ACHN (cell line): ENCODE measurements around the gene MAPK10.

Experiments used
- DNase-seq: peaks from one replicate; pipeline ENCODE4 v3.0.0-alpha.2; 2015
- in situ Hi-C: cut with HindIII; loops from 2 replicates; pipeline ENCODE4 v1.10.0; 2017; ENCODE audit warnings: low sequenced_read_pairs, low pct_ligation_motif_present, low pct_unique_long_range_greater_than_20kb

MAPK10 gene

GRCh38 chr4:86151196-86151595 lies 208.7 kb downstream of the MAPK10 start:
- no peak for DNase-seq
- in situ Hi-C loops, result no loop called here

DNA sequence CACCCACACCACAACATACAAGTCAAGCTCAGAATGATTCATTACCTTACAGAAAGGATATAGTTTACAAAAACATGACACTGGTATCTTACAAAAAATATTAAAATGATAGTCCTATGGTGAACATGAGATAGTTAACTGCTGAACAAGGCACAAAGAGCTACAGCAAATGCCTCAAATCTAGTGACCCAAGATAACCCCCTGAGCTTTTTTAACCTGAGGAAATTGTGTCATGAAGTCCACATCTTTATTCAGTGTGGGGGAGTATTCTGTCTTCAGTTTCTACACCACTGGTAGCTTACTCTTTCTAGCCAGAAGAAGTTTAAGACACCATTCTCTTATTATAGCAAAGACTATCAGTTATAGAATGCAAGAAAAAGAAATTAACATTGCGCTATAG lies 218.7 kb downstream of the MAPK10 start:
- no peak for DNase-seq
- in situ Hi-C loops, result no loop called here

DNA sequence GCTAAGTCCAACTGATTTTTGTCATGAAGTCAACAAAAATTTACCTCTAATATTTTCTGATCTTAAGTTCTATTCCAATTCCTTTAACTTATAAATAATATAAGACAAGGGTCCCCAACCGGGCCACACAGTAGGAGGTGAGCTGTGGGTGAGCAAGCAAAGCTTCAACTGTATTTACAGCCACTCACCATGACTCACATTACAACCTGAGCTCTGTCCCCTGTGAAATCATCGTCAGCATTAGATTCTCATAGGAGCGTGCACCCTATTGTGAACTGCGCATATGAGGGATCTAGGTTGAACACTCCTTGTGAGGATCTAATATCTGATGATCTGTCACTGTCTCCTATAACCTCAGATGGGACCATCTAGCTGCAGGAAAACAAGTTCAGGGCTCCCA lies 227.4 kb downstream of the MAPK10 start:
- DNase-seq, result no peak
- in situ Hi-C loops, result no loop called here

DNA sequence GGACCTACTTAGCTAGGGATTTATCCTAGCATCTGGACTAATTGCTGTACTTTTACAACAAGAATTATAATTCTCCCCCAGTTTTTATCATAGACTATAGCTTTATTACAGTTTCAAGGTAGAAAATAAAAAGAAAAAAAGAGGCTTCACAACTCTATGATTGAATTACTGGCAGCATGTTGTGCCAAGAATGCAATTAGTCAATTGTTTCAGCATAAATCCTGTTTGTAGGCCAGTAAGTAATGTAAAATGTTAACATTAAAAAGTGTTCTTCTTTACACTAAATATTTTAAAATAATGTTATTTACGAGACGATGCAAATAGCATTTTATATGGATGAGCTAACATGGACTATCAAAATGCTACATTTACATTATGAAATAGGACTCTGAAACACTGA lies 228.4 kb downstream of the MAPK10 start:
- DNase-seq, result no peak
- in situ Hi-C loops, result no loop called here

DNA sequence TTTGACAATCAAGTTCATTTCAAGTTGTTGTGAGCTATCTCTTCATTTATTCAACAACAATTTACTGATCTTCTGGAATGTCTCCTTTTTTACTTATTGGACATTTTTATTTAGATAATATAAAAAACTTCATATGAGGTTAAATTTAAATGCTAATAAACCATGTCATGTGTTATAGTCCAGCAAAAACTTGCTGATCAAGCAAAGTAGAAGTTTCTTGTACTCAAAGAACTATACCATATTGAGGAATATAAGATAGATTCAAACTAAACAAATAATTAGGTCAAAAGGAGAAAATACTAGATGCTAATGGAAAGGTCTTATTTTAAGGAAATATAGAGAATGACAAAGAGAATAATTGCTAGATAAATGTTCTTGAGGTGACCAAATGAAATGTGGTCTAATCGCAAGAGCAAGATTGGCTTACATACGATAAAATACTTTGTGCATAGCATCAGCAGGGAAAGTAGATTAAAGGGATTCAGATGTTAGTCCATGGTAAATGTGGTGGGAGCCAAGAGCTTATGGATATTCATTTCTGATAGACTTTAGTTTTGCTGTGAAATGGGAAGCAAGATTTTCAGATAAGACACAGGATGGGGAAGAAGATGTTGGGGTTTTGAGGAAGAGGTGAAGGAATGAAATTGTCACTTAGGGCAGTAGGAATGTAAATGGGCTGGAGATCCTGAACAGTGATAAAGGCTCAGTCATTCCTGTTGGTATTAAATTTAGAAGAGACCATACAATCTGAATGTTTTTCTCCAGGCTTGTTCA lies 229.5 kb downstream of the MAPK10 start:
- in situ Hi-C loops, result no loop called here

GRCh38 chr4:86129546-86129945 lies 230.3 kb downstream of the MAPK10 start:
- no peak for DNase-seq
- in situ Hi-C loops, result no loop called here

More for the DNA sequence above, 229.5 kb downstream of the MAPK10 start:
- no peak for DNase-seq

GRCh38 chr4:86122404-86122803 lies 237.4 kb downstream of the MAPK10 start:
- DNase-seq, result no peak
- in situ Hi-C loops, result no loop called here

DNA sequence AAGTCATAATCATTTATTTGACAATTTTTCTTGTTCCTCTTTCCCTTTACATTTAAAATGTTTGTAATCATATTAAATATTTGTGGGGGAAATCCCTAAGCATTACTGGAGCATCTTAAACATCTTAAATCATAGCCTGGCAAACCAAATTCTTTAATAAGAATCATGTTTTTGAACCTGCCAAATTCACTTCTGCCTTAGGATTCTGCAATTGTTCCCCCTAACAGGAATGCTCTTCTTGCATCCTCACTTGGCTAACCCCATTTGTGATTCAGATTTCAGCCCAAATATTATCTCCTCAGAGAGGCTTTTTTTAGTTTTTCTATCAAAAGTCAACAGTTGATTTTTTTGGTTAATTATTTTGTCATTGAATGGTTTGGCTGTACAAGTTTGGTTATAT lies 241.1 kb downstream of the MAPK10 start:
- in situ Hi-C loops, result no loop called here
- no peak for DNase-seq

GRCh38 chr4:86117705-86118302 lies 242.0 kb downstream of the MAPK10 start:
- DNase-seq, result no peak
- in situ Hi-C loops, result no loop called here

DNA sequence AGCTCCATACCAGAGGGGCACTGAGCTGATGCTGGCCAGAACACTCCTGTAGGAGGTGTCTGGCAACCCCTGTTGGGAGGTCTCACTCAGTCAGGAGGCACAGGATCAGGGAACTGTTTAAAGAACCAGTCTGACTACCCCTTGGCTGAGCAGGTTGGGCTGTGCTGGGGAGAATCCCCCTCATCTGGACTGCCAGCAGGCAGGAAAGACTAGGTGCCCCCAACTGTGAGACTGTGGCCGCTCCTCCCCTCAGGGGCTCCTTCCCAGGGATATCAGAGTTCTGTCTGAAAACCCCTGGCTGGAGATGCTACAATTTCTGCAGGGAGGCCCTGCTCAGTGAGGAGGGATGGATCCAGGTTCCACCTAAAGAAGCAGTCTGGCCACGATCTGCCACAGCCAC lies 245.3 kb downstream of the MAPK10 start:
- DNase-seq, result no peak
- in situ Hi-C loops, result no loop called here

DNA sequence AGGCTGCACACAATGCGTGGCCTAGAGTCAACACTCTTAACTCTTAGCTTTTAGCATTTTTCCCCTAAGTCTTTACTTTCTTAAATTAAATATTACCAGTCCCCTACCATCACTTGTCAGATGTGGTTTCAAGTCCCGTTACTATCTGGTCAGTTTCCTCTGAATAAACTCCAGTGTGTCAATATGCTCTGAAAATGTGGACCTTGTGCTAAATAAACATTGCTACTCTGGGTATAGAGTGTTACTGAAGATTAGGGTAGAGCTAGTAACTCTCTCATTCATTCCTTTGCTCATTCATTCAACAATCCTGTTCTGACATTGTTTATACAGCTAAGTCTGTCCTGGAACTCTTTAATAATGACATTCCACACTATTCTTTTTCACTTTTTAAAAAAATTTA lies 251.0 kb downstream of the MAPK10 start:
- DNase-seq, result no peak

DNA sequence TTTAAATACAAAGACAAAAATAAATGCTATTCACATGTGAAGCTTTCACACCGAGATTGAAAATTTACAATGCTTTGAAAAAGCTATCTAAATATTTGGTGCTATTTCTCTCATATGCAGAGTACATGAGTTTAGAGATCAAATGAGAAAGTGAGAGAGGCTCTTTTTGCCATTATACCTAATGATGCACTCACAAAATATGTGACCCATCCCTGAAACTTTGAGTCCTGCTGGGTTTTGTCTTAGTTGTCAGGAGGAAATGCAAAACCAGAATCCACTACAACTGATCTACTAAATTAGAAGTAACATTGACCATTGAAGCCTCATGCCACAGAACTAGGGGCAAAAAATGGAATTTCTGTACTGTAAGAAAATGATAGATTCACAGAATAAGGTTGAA lies 251.7 kb downstream of the MAPK10 start:
- no peak for DNase-seq
- in situ Hi-C loops, result no loop called here

More for the DNA sequence above, 251.0 kb downstream of the MAPK10 start:
- in situ Hi-C loops, result no loop called here

DNA sequence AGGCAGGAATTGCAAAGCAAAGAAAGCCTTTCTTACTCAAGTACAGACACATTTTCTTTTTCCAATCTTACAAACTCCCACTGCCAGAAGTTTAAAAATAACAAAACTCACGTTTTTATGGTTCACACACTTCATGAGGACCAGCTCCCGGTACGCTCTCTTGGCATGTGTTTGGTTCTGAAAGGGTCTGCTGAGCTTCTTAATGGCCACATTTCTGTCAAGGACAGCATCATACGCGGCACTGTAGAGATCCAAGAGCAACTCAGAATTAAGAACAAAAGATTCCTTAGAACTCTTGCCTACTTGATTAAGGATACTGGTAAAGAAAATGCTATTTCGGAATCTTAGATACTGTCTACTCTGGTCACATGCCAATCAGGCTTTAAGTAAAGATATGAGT lies 252.7 kb downstream of the MAPK10 start:
- no peak for DNase-seq
- in situ Hi-C loops, result no loop called here

GRCh38 chr4:86106475-86106874 lies 253.4 kb downstream of the MAPK10 start:
- in situ Hi-C loops, result no loop called here
- no peak for DNase-seq

DNA sequence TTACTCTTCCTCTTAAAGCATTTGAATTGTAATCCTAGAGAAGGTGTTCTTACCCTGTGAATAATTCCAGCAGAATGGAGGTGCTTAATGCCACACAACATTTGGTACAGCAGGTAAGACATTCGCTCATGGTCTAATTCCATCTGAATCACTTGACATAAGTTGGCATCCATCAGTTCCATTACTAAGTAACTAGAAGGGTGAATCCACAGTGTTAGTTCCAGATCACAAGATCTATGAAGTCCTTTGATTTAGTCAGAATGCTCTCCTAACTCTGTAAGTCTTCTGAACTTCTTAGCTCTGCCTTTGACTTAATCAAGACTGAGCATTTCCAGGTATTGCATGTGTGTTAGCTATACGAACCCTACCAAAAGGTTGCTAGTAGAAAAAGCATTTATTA lies 258.0 kb downstream of the MAPK10 start:
- in situ Hi-C loops, result no loop called here

DNA sequence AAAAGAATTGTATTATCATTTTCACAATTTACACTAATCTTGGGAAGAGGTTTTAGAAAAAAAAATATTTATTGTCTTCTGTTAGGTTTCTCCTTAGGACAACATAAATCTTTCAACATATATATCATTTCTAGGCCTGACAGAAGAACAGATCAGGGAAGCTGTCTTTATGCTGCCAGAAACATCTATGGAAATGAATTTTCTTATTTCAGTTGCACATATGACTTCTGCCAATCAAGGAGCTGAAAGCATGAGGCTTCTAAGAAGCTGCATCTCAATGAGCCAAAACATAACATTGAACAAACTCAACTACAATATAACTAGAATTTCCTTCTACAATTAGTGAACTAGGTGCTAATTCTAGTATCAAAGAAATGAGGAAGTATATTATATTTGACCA lies 258.4 kb downstream of the MAPK10 start:
- in situ Hi-C loops, result no loop called here
- no peak for DNase-seq

More for the DNA sequence above, 258.0 kb downstream of the MAPK10 start:
- DNase-seq, result peak; percentile 66

DNA sequence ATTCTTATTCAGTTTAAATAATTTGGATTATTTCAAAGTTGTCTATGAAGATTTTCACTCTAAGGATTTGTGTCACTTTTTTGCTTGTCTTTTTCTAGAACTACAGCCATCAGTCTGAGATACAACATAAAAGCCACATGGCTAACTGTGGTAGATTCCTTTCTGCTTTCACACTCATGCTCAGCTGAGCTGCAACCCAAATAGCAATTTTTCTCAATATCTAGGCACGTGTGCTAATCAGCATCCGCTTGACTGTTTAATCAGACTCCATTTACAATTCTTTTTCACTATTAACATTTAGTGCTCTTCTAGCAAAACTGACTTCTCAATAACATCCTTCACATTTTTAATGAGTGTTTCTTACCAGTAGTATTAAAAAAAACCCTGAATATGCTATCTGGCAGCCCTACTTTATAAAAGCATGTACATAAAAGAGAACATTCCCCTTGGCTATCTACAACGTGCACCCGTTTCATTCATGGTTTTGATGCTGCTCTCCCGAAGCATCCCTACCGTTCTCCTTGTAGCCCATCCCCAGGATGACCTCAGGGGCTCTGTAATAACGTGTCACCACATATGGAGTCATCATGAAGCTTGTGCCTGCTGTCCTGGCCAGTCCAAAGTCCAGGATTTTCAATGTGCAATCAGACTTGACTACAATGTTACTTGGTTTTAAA lies 259.2 kb downstream of the MAPK10 start:
- no peak for DNase-seq
- in situ Hi-C loops, result no loop called here

DNA sequence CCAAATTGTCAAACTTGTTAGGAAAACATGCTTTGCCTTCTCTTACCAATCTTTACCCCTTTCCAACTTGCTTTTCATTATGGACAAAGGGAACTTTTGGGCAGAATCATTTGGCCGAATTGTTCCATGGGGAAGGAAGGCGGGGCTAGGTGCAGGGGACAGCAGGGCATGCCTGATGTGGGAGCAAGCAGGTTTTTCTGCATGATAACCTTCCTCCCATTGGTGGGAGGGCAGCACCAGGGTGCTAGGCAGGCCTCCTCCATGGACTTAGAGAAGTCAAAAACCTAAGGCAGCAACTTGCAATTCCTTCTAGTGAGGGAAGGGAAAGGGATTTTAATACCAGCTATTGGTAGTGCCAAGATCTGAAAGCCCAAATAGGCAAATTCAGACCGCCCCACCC lies 260.5 kb downstream of the MAPK10 start:
- DNase-seq, result no peak
- in situ Hi-C loops, result no loop called here

- in situ Hi-C loops, result no loop called here
Measured at GRCh38 chr4:86098691-86099090, 261.2 kb downstream of the MAPK10 start.

DNA sequence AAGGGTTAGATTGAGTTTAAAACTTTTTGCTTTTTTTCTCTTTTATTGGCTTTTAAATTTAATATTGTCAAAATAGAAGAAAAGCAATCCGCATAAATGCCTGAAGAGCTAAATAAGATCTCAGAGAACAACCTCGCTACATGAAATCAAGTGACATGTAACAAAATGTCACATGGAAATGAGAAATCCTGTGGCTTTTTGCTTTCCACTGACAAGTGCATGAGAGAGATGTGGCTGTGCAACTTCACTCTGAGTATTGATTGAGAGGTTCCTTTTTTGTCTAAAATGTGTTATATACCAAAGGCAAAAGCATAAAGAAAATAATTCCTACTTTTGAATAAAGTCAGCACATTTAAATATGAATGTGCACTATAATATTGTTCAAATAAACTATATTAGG lies 263.5 kb downstream of the MAPK10 start:
- in situ Hi-C loops, result no loop called here
- no peak for DNase-seq

More at GRCh38 chr4:86098691-86099090, 261.2 kb downstream of the MAPK10 start:
- no peak for DNase-seq
